Activated effector memory CD4-positive, alpha-beta T cell treated with anti-CD3 and anti-CD28 coated beads, Interleukin-2, amount 50 U/mL, for 16 hours (primary cell): ENCODE data around the gene DNAJA4.

Experiments
- DNase-seq: peaks from one replicate; pipeline ENCODE4 v3.0.0-alpha.2; 2020

DNAJA4 gene

DNA sequence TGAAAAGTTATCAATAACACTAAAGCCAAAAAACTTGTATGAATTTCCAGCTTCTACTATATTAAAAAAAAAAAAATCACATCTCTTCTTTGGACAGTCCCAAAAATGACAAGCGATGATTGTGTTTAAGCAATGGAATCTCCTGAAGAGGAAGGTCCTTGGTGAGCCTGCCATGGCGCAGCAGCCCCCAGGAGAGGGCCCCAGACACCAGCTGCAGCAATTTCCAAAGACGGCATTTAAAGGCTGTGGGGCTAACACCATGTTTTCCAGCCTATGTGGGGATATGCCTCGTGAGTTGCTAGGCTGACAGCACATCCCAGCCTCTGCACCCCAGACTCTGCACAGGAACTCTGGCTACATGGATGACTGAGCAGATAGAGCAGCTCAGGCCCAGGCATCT, 20.4 kb downstream of the DNAJA4 start:
- no peak for DNase-seq

- no peak for DNase-seq
These were observed 25.9 kb downstream of the DNAJA4 start for GRCh38 chr15:78290222-78290621.

DNA sequence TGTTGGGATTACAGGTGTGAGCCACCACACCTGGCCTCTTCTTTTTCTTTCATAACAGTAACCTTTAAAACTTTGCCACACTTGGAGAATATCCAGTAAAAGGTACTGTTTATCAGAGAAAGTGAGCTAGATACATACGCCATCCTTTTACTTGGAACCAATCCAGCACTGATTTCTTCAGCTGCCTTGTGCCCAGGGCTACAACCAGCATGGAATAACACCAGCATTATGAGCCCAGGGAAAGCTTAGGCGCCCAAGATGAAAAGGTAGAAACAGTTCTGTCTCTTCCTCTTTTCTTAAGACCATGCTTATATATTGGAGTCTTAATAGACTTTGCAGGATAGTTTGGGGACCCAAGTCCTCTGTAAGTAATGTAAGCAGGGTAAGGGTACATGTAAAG, 26.7 kb downstream of the DNAJA4 start:
- DNase-seq = no peak

- no peak for DNase-seq
These were observed 27.3 kb downstream of the DNAJA4 start for GRCh38 chr15:78291698-78292097.

DNA sequence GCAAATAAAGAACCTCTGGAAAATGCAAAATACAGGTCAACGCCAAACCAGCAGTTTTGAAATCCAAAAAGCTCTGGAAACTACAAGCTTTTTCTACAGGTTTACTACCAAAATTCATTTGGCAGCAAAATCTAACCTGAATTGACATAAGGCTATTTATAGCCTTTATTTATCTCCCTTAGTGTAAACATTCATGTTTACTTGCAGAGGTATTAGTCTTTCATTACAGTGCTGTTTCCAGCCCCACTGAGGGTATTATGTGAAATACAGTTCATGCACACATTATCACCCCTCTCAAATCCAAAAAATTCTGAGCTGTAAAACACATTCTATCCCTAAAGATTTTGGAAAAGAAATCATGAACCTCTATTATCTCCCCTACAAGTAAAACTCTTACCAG, 27.9 kb downstream of the DNAJA4 start:
- no peak for DNase-seq

GRCh38 chr15:78299101-78299930, 35.0 kb downstream of the DNAJA4 start, which contains the start of gene SKIC8:
SKIC8 (minus strand) TSS chr15:78299609; CDS start chr15:78295686, 3,923 bp downstream.
- DNase-seq = peak; percentile 96

GRCh38 chr15:78301326-78301725, 37.0 kb downstream of the DNAJA4 start:
- no peak for DNase-seq

- no peak for DNase-seq
These were observed 37.5 kb downstream of the DNAJA4 start for GRCh38 chr15:78301828-78302227.

DNA sequence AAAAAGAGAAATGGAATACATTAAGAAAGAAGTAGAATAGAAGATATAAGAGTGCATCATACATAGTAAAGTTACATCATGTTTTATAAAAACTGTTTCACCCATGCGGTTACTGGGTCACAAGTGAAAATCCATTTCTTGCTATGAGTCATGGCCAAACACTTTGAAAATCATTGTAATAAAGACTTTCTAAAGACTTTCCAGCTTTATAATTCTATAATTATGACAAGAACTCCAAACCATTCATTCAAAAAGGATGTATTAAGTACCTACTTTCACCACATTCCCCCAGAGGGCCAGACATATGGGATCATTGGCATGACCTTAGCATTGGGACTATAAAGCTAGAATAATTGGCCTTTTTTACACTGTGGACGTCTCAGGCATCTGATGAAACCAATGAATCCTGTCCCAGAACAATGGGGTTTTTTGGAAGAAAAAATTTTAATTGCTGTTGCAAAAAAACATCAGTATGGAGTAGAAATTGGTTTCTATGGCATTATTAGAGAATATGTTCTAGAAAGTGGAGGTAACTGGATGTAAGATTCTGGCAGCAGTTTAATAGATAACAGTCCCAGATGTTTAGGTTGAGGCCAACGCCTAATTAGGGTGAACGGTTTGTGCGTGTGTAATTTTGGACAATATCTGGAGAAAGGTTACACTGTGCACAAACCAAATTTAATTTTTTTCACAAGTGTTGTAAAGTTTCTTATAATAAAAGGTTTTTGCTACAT, 38.4 kb downstream of the DNAJA4 start:
- DNase-seq = no peak

DNA sequence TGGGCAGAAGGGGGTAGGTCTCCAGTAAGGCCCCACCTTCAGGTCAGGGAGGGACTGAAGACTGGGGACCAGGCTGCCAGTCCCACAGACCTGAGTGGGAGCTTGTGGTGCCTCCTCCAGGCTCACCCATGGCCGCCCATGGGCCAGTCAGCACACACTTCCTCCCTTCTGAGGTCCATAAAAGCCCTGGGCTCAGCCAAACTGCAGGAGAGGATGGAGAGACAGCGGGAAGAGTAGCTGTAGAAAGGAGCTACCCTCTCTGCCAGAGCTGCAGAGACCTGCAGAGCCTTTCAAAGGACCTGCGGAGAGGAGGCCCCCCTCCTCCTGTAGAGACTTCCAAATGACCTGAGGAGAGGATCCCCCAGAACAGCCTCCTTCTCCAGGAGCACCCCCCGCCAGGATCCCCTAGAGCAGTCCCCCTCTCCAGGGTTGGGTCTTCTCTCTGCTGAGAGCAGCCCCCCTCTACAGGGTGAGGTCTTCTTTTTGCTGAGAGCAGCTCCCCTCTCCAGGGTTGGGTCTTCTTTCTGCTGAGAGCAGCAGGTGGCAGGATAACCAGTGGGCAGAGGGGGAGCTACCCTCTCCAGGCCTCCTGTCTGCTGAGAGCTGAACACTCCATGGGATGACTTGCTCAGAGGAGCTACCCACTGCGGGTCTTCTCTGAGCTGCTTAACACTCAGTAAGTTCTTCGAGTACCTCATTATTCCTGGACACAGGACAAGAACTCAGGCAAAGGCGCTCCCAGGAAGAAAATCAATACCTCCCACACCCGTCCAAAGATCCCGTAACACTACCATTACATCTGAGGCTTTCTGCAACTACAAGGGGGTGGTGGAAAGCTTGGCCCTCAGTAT, 40.1 kb downstream of the DNAJA4 start:
- peak; percentile 39 for DNase-seq

- DNase-seq = peak; percentile 27
These were observed 41.9 kb downstream of the DNAJA4 start for GRCh38 chr15:78306176-78306774.

- DNase-seq = peak; percentile 12
These were observed 43.6 kb downstream of the DNAJA4 start for GRCh38 chr15:78307976-78308375.

DNA sequence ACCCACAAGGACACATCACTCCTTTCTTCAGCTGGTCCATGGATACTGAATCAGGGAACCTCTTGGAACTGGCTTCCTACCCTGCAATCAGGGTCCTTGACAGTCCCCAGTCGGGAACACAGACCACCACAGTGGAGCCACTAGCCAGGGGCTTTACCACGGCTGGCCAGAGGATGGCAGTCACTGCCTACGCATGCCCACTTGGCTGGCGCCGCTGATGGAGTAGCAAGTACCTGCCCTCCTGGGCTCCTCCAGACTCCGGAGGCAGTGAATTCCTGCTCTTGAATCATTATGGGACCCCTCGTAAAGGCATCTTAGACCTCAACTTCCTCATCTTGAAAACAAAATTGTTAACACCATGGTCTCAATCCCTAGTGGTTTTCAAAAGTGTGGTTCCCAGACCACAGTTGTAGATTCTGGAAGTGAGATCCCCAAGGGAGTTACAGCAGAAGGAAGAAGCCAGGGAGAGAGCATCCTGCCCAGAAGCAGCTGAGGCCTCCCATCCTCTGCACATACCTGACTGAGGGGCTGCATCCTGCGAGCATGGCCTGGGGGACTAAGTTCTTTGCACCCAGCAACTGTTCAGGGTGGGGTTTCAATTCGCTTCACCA, 44.2 kb downstream of the DNAJA4 start:
- peak; percentile 76 for DNase-seq

DNA sequence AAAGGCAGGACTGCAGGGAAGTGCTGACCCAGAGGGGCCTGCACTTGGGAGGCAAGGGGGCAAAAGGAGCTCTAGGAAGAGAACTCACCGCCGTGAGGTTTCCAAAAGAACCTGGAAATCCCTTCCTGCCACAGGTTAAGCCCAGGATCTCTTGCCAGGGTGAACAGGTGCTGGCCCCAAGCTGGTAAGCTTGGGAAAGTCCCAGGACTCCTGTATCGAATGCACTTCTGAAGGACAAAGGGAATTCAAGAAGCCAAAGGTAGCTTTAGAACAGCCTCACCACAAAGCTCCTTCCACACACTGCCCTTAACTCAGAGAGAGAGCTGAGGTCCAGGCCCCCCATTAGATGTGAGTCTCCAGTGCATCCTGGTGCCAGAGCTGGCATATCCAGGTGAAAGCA, 46.9 kb downstream of the DNAJA4 start:
- no peak for DNase-seq

DNA sequence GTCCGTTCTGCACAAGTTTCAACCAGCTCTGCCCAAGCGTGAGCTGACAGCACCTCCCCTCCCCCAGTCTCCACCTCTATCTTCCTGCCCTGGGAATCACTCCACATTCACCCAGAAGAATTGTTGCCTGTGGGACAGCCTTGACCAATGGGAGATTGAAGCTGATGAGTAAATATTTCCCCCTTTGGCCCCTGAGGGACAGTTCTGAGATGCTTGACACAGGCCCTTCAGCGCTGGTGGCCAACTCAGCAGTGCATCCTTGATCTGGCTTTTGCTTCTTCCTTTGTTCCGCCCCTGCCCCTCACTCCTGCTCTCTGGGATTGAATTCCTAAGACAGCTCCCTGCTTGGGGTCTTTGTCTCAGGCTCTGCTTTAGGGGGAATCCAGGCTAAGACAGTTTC, 48.2 kb downstream of the DNAJA4 start:
- no peak for DNase-seq

GRCh38 chr15:78312957-78313356, 48.6 kb downstream of the DNAJA4 start:
- DNase-seq = no peak

- DNase-seq = no peak
These were observed 49.0 kb downstream of the DNAJA4 start for GRCh38 chr15:78313383-78313782.

- no peak for DNase-seq
These were observed 49.8 kb downstream of the DNAJA4 start for GRCh38 chr15:78314181-78314581.

- DNase-seq = no peak
These were observed 51.4 kb downstream of the DNAJA4 start for GRCh38 chr15:78315686-78316282.

GRCh38 chr15:78316283-78317083, 52.1 kb downstream of the DNAJA4 start:
- DNase-seq = no peak
